Activated CD4-positive, alpha-beta T cell treated with anti-CD3 and anti-CD28 coated beads, Interleukin-2, amount 50 U/mL, for 24 hours (primary cell): Measurements from ENCODE around the gene ADAMTS18.

ENCODE experiments used
- DNase-seq, 2 donors: peaks; one replicate each; pipeline ENCODE4 v3.0.0-alpha.2; 2020; ENCODE audit warnings: low read depth in 1 of 2, low spot score in 1 of 2

ADAMTS18 gene

GRCh38 chr16:77439106-77439505 is 4.3 kb upstream of the ADAMTS18 start:
- DNase-seq: no peak

DNA sequence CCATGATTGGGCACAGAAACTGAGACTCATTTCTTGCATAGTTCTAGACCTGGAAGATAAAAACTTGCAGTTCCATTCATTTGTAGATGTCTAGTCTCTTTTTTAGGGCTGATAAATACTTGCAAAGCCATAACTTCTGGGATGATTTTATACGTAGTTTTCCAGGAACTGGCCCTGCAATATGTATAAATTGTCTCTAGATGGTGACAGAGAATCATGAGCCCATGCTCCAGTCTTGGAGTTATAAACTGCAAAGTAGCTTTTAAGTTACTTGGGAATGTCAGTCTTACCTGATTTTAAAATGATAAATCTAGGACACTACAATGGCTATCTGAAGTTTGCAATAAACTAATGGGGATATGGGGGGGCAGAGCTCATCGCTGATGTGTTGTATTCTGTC is 3.0 kb upstream of the ADAMTS18 start:
- DNase-seq: no peak

- DNase-seq: no peak
Measured at GRCh38 chr16:77435272-77435820, 512 bp upstream of the ADAMTS18 start.

- no peak for DNase-seq
Measured at GRCh38 chr16:77434022-77434529, 758 bp downstream of the ADAMTS18 start.

- no peak for DNase-seq
Measured at GRCh38 chr16:77433146-77433545, 1.7 kb downstream of the ADAMTS18 start.

DNA sequence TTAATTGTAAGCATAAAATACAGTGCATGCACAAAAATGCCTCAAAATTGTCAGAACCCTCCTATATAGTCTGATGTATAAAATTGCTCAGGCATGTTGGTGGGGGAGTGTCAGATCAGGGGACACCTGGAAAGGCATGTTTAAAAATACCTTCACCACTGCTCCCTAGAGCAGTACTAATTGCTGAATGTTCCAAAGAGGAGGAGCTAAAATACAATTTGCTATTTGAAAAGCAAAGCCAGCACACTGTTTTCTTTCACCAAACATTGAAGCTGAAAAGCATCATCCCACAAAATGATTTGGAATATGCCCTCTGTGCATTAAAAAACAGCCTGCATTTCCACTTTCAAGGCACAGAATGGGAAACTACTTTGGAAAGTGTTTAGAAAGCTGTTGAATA is 2.6 kb downstream of the ADAMTS18 start:
- no peak for DNase-seq

DNA sequence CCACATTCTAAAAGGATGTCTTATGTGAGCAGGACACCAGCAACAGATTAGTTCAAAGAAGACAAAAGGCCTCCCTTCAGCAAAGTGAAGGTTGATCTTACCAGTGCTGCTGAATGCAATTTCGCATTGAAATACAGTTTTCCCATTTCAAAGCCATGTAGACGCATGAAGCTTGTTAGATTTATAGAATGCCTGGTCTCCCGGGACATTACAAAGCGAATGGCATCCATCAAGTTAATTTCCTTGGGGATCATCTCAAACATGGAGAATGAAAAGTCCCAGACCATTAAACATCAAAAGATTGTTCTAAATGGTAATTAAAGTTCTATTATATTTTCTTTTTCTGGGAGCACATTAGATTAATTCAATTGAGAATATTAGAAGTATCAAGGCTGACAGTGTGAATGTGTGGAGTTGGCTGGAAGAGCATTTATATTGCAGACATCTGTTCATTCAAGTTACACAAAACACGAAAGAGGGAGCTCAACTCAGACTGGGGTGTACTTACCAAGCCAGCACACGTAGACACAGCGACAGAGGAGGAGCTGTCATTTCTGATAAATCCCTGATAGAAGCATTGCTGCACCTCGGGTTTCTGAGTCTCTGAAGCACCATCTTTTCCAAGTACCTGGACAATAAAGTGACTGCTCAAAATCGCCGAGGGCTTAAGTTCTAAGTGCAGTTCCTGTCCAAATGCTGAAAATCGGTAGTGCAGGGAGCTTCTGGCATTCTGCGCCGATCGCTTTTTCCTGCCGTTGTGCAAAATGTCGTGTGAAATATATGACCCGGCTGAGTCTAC is 3.8 kb downstream of the ADAMTS18 start:
- DNase-seq: no peak

- DNase-seq: no peak
Measured at GRCh38 chr16:77430360-77430759, 4.5 kb downstream of the ADAMTS18 start.

- DNase-seq: no peak
Measured at GRCh38 chr16:77424871-77425604, 9.8 kb downstream of the ADAMTS18 start.

- no peak for DNase-seq
Measured at GRCh38 chr16:77422196-77422784, 12.5 kb downstream of the ADAMTS18 start.

DNA sequence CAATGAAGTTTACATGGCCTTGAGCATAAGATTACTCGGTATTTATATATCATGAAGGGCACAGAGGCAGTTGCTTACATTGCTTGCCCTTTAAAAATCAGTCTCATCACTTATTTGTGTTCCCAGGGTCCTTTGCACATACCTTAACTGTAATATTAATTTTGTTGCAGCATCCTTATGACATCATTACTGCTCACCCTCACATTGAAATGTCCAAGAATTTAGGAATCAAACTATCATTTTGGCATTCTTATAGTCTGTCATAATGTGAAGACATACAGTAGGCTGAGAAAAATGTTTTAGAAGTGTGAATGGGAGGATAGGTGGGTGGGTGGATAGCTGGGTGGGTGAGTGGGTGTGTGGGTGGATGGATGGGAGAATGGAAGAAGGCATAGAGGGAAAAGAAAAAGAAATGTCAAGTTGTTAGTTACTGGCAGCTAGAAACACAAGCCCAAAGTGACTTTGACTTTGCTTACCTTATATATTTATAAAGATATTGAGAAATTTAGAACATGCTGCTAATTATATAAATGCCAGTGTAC is 17.8 kb downstream of the ADAMTS18 start:
- DNase-seq: no peak

DNA sequence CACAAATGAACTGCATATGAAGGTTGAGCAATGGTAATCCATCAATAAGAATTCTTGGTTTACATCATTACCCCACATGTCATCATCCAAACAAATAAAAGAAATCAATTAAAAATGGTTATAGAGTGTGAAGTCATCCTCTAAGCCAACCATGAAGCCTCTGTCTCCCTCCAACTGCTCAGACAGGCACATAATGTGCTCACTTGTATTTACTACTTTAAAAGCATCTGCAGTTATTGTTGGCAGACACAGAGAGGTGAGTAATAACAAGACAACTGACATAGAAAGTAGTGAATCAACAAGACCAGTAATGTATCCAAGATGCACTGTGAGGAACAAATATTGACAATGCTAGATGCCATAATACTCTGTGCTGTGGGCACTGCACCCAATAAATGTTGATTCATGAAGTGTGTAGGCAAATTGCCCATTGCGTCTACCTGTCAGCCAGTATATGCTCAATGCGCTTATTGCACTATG is 20.0 kb downstream of the ADAMTS18 start:
- DNase-seq: no peak

- DNase-seq: no peak
Measured at GRCh38 chr16:77410449-77410848, 24.4 kb downstream of the ADAMTS18 start.

DNA sequence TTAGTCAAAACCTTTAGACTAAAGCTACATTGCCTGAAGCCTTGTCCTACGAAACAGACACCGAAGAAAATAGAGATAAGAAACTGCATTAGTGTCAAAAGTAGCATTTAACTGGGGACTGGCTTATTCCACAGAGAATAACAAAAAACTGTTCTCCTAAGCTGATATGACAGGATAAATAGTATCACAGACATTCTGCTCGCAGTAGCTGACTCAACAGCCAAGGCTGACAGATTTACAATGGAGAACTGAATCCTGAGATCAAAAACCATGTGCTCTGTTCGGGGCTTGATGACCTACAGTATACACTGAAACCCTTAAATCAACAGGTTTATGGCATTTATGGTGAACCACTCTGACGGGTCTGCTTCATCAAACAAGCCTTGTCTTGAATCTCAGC is 25.5 kb downstream of the ADAMTS18 start:
- no peak for DNase-seq

- DNase-seq: no peak
Measured at GRCh38 chr16:77408607-77409006, 26.2 kb downstream of the ADAMTS18 start.

- no peak for DNase-seq
Measured at GRCh38 chr16:77406680-77407079, 28.2 kb downstream of the ADAMTS18 start.

DNA sequence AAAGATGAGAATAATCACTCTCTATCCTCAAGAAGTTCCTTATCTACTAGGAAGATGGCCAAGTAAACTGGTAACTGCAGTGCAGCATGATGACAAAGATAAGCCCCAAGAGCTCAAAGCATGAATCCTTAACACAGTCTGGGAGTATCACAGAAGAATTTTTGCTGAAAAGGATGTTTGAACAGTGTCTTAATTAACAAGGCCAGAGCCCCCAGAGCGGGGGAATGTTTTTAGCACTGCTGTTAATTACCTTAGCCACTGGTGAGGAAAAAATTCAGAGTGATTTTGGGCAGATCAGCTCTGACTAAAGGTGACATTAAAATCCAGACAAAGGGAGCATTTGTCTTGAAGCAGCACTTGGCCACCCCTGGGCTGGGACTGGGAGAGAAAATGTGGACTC is 30.1 kb downstream of the ADAMTS18 start:
- DNase-seq: no peak

DNA sequence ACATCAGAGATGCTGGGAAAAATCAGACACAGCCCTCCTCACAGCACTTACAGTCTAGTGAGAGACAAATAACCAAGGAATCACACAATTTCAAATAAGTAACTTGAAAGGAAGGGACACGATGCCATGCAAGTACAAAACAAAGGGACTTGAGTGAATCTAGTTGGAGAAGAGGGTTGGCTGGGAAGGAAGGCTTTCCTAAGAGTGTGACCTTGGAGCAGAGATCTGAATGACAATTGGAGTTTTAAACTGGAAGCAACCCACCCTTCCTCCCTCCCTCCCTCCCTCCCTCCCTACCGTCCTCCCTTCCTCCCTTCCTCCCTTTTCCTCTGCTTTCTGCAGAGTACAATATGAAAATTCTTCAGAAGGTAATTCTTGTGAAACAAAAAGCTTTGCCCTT is 31.1 kb downstream of the ADAMTS18 start:
- DNase-seq: no peak

- no peak for DNase-seq
Measured at GRCh38 chr16:77402672-77403071, 32.2 kb downstream of the ADAMTS18 start.

GRCh38 chr16:77402118-77402517 is 32.7 kb downstream of the ADAMTS18 start:
- DNase-seq: no peak

- DNase-seq: no peak
Measured at GRCh38 chr16:77399546-77399945, 35.3 kb downstream of the ADAMTS18 start.
